Stimulated activated CD4-positive, alpha-beta T cell treated with anti-CD3 and anti-CD28 coated beads, TNF-alpha, amount 100 ng/mL, for 1 hour (primary cell): ENCODE results near the gene PATZ1.
"Not testable (repeated sequence)": the region's sequence is repeated elsewhere in the genome, so short reads cannot be mapped to it uniquely, and the experiment has no call there.

Source experiments
- DNase-seq, 3 donors: peaks; one replicate each; pipeline ENCODE4 v3.0.0-alpha.2; 2020; ENCODE audit warnings: low read depth in 3 of 3, low spot score in 1 of 3

PATZ1 gene, protein sequence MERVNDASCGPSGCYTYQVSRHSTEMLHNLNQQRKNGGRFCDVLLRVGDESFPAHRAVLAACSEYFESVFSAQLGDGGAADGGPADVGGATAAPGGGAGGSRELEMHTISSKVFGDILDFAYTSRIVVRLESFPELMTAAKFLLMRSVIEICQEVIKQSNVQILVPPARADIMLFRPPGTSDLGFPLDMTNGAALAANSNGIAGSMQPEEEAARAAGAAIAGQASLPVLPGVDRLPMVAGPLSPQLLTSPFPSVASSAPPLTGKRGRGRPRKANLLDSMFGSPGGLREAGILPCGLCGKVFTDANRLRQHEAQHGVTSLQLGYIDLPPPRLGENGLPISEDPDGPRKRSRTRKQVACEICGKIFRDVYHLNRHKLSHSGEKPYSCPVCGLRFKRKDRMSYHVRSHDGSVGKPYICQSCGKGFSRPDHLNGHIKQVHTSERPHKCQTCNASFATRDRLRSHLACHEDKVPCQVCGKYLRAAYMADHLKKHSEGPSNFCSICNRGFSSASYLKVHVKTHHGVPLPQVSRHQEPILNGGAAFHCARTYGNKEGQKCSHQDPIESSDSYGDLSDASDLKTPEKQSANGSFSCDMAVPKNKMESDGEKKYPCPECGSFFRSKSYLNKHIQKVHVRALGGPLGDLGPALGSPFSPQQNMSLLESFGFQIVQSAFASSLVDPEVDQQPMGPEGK

GRCh38 chr22:31346255-31346732, at the start of gene PATZ1:
Gene PATZ1, minus strand, starts transcription at chr22:31346346. Its CDS starts 744 bp downstream, at chr22:31345602.
- peak; percentile 49 to 52 (median 52) for DNase-seq

DNA sequence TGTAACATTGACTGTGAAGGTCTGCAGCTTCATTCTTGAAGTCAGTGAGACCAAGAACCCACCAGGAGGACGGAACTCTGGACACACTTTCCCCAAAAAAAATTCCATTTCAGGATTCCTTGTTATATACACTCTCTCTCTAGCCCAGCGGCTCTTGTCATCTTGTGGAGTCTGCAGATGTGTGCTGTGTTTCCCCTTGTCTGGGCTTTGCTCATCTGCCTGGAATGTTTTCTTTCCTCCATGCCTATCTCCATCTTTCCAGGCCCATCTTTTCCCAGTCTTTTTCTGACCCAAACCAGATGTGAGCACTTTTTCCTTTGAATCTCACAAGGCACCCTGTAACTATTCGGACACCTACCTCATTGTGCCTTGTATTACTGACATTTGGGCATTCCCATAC, 48.2 kb upstream of the PATZ1 start:
- no peak for DNase-seq

- no peak for DNase-seq
Measured at GRCh38 chr22:31393893-31394292, 47.7 kb upstream of the PATZ1 start.

DNA sequence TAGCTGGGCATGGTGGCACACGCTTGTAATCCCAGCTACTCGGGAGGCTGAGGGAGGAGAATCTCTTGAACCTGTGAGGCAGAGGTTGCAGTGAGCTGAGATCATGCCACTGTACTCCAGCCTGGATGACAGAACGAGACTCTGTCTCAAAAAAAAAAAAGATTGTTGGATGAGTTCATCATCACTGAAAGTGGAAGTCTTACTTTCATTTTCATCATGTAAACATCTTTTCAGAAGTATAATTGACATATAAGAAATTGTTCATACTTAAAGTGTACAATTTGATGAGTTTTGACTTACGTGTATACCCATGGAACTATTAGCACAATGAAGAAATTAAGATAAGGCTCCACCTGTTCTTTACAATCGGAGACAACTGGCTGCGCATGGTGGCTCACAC, 32.5 kb upstream of the PATZ1 start:
- DNase-seq: not testable (repeated sequence)

DNA sequence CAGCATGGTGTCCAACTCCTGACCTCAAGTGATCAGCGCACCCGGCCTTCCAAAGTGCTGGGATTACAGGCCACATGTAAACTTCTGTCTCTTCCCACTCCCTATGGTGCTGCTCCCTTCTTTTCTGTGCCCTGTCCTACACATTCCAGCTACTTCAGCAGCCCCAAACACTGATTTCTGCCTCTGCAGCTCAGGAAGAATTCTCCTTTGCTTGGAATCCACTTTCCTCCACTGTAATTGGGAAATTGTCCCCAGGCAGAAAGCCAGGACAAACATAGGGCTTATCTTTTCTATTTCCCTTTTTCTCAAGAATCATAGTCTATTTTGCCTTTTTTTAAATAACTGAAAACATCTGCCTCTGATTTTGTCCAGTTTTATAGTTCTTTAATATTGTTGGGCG, 32.0 kb upstream of the PATZ1 start:
- no peak for DNase-seq

DNA sequence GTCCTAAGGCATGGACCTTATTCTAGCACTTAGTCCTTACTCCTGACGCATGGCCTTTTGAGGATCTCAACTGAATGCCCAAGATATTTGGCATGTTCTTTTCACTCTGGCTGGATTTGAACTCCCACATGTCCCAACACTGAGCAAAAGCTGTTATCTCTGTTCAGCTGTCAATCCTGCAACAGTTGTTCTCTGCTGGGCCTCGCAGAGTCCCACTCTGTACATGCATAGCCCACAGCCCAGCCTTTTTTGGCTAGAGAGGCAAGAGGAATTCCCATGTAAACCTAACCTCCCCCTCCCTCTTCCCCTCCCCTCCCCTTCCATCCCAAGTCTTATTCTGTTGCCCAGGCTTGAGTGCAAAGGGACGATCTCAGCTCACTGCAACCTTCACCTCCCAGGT, 31.5 kb upstream of the PATZ1 start:
- DNase-seq: no peak

- DNase-seq: no peak
Measured at GRCh38 chr22:31367426-31367825, 21.3 kb upstream of the PATZ1 start.

GRCh38 chr22:31363885-31364465, 17.8 kb upstream of the PATZ1 start:
- no peak for DNase-seq

GRCh38 chr22:31361743-31362142, 15.6 kb upstream of the PATZ1 start:
- no peak for DNase-seq

GRCh38 chr22:31360029-31360428, 13.9 kb upstream of the PATZ1 start:
- DNase-seq: no peak

GRCh38 chr22:31354515-31354914, 8.4 kb upstream of the PATZ1 start:
- no peak for DNase-seq

- DNase-seq: no peak
Measured at GRCh38 chr22:31350410-31350863, 4.3 kb upstream of the PATZ1 start.

GRCh38 chr22:31349960-31350359, 3.8 kb upstream of the PATZ1 start:
- no peak for DNase-seq

GRCh38 chr22:31348766-31349165, 2.6 kb upstream of the PATZ1 start:
- DNase-seq: no peak

DNA sequence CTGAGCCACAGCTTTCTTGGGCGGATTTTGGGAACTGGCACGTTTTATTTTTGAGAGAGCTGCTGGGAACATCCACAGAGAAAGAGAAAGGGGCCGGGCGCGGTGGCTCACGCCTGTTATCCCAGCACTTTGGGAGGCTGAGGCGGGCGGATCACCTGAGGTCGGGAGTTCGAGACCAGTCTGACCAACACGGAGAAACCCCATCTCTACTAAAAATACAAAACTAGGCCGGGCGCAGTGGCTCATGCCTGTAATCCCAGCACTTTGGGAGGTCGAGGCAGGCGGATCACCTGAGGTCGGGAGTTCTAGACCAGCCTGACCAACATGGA, 1.8 kb upstream of the PATZ1 start:
- not testable (repeated sequence) for DNase-seq

- DNase-seq: peak in 2 of 3 donors; percentile 7 to 53
Measured at GRCh38 chr22:31347251-31348008, 1.3 kb upstream of the PATZ1 start.

DNA sequence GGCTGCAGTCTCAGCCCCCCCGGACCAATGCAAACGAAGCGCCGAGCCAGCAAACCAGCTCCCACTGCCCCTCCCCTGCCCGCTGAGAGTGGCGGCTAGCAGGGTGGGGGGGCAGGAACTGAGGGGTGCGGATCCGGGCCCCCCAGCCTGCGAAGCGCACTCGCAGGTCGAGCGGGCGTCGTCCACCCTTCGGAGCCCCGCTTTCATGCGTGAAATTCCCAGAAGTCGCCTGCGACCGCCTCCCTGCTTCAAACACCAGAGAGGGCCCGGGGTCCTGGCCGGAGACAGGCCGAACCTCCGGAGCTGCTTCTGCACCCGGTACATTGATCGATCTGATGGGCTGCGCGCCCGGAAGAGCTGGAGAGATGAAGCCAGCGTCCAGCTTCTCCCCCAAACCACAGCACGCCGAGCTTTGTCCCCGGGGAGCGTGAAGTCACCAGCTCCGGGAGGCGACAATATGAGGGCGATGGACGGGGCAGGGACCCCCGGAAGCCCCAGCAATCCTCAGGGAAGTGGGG, 646 bp upstream of the PATZ1 start:
- DNase-seq: peak in 1 of 3 donors; percentile 32

DNA sequence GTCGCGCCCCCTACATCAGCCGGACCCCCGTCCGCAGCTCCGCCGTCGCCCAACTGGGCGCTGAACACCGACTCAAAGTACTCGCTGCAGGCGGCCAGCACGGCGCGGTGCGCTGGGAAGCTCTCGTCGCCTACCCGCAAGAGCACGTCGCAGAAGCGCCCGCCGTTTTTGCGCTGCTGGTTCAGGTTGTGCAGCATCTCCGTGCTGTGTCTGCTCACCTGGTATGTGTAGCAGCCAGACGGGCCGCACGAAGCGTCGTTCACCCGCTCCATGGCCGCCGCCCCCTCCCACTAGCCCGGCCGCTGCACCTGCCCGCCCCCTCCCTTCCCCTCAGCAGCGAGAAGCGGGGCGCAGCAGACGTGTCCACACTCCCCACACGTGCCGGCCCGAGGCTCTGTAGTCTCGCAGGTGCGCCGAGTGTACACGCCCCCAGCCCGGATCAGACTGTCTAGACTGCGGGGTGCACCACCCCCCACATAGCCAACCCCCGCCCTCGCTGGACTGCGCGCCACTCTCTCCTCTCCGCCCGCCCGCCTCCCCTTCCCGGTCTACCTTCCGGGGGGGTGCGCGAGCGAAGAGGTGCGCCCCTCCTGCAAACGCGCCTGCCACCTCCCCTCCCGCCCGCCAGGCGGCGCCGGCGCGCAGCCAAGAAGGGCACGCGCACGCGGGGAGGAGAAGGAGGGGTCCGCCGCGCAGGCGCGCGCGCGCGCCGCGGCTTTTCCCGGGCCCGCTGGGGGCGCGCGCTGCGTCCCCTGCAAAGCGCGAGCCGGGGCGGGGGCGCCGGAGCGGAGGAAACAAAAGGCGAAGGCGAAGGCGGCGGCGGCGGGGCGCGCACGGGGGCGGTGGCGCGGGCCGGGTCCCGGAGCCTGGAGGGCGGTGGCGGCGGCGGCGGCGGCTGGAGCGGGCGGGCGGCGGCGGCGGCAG, 553 bp downstream of the PATZ1 start:
- DNase-seq: peak; percentile 79 to 84 (median 84)

GRCh38 chr22:31344578-31345330, 1.4 kb downstream of the PATZ1 start:
- DNase-seq: no peak
